ENCODE results near the gene NCKIPSD.
A peak's percentile ranks its signal among the peaks of the same experiment; 100 is the strongest.

Gene NCKIPSD

GRCh38 chr3:48678566-48679380 lies 6.9 kb downstream of the NCKIPSD start:
- no peak for DNase-seq (ENCODE audit: low spot score)

GRCh38 chr3:48678056-48678455 lies 7.7 kb downstream of the NCKIPSD start:
- no peak for DNase-seq (ENCODE audit: low spot score)

GRCh38 chr3:48674505-48674904 lies 11.2 kb downstream of the NCKIPSD start:
- no peak for DNase-seq (ENCODE audit: low spot score)

GRCh38 chr3:48672522-48672921 lies 13.2 kb downstream of the NCKIPSD start:
- DNase-seq (ENCODE audit: low spot score) = no peak

GRCh38 chr3:48664929-48665328 lies 20.8 kb downstream of the NCKIPSD start:
- no peak for DNase-seq (ENCODE audit: low spot score)

- DNase-seq (ENCODE audit: low spot score) = no peak
Observed at GRCh38 chr3:48664313-48664644, 21.4 kb downstream of the NCKIPSD start.

- DNase-seq (ENCODE audit: low spot score) = peak; percentile 98
Observed at GRCh38 chr3:48663489-48664312, 22.0 kb downstream of the NCKIPSD start.

- no peak for DNase-seq (ENCODE audit: low spot score)
Observed at GRCh38 chr3:48662753-48663488, 22.8 kb downstream of the NCKIPSD start, which contains the start of gene CELSR3. Gene CELSR3 (minus strand): TSS chr3:48662886. CDS start chr3:48662634, 252 bp downstream.

GRCh38 chr3:48662145-48662752 lies 23.5 kb downstream of the NCKIPSD start:
- no peak for DNase-seq (ENCODE audit: low spot score)

- no peak for DNase-seq (ENCODE audit: low spot score)
Observed at GRCh38 chr3:48661501-48662144, 24.1 kb downstream of the NCKIPSD start.

- no peak for DNase-seq (ENCODE audit: low spot score)
Observed at GRCh38 chr3:48660800-48661400, 24.8 kb downstream of the NCKIPSD start.

- DNase-seq (ENCODE audit: low spot score) = no peak
Observed at GRCh38 chr3:48656841-48657281, 28.9 kb downstream of the NCKIPSD start.

GRCh38 chr3:48656061-48656840 lies 29.5 kb downstream of the NCKIPSD start:
- DNase-seq (ENCODE audit: low spot score) = no peak

- DNase-seq (ENCODE audit: low spot score) = no peak
Observed at GRCh38 chr3:48655606-48656005, 30.1 kb downstream of the NCKIPSD start.

GRCh38 chr3:48655063-48655462 lies 30.7 kb downstream of the NCKIPSD start:
- DNase-seq (ENCODE audit: low spot score) = no peak

GRCh38 chr3:48652923-48653715 lies 32.6 kb downstream of the NCKIPSD start:
- DNase-seq (ENCODE audit: low spot score) = no peak

- DNase-seq (ENCODE audit: low spot score) = no peak
Observed at GRCh38 chr3:48651771-48652170, 33.9 kb downstream of the NCKIPSD start.

GRCh38 chr3:48650723-48651122 lies 35.0 kb downstream of the NCKIPSD start:
- no peak for DNase-seq (ENCODE audit: low spot score)

- no peak for DNase-seq (ENCODE audit: low spot score)
Observed at GRCh38 chr3:48648188-48648850, 37.4 kb downstream of the NCKIPSD start.

Data from RKO (cell line).